ENCODE results near the gene ALLC.

ALLC gene

DNA sequence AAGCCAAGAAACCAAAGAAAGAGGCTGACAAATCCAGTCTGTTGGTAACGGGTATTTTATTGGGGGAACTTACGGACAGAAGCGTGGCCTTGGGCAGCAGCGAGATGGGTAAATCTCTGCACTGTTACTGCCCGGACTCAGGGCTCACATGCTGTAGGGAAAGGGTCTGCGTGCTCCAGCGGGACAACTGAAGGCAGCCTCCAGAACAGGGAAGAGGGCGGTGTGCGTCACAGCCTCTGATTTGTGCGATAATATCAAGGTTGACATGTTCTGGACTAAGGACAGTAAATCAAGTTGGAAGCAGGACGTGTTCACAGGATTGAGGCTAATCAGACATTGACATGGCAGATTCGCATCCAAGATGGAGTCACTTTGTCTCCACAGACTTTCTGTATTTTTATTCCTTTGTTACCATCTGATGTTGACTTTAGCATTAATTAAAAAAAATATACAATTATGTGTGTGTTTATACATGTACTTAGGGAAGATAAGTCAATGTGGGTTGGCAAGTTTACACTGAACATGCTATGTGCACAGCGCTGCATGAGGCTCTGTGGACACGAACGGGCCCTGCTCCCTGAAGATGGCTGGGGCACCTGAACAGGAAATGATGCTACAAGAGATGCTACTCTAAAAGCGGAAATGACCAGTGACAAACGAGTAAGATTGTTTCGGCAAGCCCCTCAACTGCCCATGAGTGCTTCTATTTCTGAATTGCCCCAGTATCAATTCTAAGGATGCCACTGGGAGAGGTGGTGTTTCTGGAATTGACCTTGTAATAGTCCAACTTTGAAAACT, 22.7 kb downstream of the ALLC start:
- DNase-seq, result no peak

DNA sequence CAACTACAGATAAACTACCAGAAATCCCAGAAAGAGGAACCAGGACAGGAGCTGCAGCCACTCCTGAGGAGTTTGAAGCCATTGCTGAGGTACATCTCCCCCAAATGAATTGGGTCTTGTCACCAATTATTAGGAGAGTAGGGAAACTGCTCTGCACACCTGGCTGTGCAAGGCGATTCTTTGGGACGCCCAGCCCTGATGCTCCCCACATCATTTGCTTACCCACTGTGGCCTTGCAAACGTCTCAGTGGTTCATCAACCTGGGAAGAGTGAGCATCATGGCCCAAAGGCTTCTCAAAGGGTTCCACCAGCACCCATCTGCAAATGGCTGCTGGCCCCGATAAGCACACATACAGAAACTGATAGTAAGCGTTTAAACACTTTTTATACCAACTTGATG, 23.6 kb downstream of the ALLC start:
- no peak for DNase-seq

DNA sequence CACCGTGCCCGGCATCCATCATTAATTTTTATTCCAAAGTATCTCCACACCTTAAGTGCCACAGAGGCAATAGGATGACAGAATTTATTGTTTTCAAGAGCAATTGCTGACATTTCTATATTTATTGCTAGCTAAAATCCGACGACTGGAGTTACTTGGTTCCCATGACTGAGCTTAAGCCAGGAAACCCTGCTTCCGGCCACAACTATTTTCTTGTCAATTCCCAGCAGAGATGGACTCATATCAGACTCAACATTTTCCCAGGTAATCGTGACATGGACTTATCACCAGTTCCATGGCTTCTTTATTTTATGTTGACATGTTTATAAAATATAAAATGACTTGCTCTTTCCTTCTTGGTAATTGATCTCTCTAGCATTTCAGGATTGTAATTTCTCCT, 24.8 kb downstream of the ALLC start:
- DNase-seq, result no peak

DNA sequence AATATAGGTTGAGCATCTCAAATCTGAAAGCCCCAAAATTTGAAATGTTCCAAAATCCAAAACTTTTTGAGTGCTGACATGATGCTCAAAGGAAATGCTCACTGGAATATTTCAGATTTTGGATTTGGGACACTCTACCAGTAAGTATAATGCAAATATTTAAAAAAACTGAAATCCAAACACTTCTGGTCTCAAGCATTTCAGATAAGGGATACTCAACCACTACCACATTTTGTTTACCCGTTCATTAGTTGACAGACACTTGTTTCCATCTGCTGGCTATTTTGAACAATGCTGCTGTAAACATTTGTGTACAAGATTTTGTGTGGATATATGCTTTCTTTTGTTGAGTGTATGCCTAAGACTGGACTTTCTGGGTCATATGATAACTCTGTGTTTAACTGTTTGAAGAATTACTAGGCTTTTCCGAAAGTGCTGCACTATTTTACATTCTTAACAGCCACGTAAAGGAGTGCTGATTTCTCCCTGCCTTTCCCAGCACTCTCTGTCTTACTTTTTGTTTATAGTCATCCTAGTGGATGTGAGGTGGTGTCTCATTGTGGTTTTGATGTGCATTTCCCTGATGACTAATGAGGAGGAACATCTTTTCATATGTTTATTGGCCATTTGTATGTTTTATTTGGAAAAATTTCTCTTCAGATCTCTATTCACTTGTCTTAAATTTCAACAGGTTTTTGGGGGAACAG, 25.9 kb downstream of the ALLC start:
- no peak for DNase-seq

DNA sequence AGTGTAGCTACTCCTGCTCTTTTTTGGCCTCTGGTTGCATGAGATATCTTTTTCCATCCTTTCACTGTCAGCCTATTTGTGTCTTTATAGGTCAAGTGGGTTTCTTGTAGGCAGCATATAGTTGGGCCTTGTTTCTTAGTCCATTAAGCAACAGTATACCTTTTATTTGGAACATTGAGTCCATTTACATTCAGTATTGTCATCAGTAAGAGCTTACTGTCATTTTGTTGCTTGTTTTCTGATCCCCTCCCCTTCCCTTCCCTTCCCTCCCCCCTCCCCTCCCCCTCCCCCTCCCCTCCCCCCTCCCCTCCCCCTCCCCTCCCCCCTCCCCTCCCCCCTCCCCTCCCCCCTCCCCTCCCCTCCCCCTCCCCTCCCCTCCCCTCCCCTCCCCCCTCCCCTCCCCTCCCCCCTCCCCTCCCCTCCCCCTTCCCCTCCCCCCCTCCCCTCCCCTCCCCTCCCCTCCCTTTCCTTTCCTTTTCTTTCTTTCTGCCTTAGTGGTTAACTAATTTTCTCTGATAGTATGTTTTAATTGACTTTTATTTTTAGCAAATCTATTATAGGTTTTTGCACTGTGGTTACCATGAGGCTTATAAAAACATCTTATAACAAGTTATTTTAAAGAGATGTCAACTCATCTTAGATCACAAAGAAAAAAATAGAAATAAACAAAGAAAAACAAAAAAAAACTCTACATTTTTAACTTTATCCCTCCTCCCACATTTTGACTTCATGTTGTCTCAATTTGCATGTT, 32.2 kb downstream of the ALLC start:
- no peak for DNase-seq

DNA sequence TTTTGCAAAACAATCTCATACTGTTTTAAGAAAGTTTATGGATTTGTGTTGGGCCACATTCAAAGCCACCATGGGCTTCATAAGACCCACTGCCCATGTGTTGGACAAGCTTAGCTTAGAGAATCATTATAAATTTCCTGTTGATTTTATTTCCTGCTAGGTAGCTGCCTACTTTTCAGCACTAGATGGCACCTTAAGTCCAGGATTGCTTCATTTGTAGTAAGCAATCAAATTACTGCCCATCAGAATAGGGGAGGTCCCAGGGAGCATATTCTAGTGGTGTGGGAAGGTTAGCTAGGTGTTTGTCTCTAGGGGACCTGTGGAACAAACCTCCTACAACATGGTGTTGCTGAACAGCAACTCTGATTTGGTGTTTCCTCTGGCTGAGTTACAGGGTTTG, 34.4 kb downstream of the ALLC start:
- DNase-seq, result no peak

DNA sequence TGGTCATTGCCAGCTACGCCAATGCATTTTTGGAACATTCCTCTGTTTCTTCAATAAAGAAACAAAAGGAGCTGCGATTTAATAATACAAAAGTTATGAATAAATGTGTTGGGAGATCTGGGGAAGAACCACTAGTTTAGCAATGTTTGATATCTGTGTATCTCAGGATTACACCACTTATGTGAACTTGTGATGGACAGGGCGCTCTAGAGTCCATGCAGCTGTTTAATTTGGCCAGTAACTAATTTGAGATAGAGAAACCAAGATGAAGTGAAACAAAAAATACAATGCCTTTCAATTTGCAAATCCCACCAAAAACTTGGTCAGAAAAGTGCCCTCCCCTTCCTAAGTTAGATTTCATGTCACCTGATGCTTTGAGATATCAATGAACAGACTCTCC, 38.5 kb downstream of the ALLC start:
- no peak for DNase-seq

DNA sequence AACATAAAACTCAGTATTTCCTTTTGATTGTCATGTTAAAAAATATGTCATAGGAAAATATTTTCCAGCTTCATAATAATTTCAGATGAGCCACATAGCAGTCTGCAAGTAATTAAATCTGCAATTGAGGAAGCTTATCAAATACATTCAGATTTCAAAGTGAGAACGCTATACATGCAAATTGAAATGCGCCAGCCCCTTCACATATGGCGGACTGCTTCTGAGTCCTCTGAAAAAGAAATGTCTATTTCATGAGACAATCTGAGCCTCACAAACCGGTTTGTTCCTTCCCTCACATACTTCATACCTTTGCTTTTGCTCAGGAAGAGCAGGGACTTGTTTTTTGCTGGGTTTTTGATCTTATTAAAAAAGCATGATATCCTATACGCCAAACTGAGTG, 43.1 kb downstream of the ALLC start:
- no peak for DNase-seq

DNA sequence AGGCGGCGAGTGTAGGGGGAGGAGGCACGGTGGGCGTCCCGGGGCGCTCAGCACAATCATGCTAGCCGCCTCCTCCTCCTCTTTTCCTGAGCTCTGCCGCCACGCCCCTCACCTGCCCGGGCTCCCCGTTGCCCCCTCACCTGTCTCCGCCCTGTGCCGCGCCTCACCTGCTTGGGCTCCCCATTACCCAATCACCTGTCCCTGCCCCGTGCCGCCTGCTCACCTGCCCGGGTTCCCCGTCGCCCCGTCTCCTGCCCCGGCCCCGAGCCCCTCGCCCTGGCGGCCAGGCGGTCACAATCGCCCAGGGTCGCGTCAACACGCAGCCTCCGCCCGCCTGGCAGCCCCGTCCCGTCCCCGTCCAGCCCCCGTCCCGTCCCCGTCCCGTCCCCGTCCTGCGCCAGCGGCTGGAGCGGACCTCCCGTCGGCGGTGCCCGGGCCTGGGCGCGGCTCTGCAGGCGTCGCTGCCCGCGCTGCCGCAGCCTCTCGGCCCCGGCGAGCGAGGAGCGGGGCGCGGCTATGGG, 45.3 kb downstream of the ALLC start, which contains the start of gene DCDC2C:
DCDC2C (plus strand) TSS at position 340 of the 521 bp plus-strand sequence; CDS start at position 517, 177 bp downstream.
- DNase-seq, result no peak

DNA sequence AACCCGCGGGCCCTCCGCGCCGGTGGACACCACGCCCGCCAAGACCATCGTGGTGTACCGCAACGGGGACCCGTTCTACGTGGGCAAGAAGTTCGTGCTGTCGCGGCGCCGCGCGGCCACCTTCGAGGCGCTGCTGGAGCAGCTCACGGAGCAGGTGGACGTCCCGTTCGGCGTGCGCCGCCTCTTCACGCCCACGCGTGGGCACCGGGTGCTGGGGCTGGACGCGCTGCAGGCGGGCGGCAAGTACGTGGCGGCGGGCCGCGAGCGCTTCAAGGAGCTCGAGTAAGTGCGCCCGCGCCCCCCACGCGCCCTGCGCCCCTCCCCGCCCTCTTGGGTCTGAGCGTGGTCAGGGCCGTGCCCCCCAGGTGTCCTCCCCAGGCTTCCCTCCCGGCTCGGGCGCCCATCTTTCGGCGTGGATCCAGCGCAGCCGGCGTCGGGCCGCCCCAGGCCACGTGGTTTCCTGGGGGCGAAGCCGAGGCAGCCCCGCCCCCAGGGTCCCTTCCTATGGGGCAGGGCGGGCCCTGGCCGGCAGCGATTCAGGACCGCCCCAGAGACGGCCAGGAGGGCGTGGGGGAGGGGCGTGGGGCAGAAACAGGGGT, 45.9 kb downstream of the ALLC start:
- DNase-seq, result no peak

DNA sequence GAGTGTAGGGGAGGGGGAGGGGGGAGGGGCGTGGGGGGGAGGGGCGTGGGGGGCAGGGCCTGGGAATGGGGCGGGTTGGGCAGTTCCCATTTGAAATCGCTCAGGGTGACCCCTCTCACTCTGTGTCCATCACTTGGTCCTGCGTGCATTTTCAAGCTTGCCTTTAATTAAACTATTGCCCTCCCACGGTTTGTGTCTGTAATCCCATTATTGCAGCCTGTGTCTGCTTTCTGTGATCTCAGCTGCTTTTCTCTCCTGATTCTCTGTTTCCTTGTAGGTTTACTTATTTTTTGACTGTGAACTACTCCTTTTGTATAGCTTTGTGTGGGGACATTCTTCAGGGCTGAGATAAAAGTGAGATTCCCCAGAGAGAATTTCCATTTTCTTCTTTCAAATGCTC, 46.7 kb downstream of the ALLC start:
- no peak for DNase-seq

DNA sequence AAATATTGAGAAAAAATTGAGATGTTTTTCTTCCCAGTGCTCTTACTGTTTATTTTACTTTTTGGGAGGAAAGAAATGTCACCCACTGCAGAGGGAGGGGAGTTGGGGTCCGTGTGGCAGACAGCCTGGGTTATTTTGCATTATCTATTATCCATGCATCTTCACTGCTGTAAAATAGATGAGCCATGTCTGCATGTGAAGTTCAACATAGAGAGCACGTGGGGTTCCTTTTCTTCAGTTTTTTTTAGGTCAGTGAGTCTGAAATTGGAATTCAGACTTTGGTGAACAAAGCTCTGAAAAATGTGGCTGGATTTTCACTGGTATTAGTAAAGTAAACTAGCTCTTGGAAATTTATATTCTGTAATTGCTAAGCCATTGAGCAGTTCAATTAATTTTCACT, 47.8 kb downstream of the ALLC start:
- no peak for DNase-seq

DNA sequence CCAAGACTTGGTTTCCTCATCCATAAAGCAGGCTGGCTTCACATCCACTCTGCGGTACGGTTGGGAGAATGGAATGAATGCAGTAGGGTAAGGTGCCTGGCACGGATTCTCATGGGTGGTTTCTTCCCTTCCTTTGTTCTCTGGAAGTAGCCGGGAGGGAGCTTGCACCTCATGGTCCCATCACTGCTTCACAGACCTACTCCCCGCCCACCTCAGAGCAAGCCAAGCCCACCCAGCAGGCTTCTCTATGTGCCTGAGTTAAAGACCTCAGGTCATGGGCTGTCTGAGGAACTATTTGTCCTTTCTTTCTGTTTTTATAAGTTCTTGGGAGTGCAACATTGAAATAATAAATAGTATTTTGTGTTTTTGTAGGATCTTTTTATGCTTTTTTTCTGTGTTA, 48.9 kb downstream of the ALLC start:
- DNase-seq, result no peak

DNA sequence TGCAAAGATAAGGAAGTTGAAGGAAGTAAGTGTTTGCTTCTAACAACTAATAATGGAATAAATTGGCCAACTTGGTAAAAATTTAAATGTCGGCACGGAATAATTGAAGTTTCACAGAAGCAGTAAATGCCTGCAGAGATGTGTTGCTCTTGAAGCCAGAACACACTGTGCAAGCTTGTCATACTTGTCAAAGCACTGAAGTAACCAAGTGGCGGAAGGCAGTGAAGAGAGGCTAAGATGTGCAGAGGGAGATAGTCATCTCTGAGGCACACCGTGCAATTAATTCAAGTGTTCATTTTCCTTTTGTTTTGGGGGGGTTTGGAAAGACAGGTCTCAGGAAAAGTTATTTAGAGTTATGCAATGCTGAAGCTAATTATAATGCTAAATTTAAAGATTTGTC, 50.6 kb downstream of the ALLC start:
- DNase-seq, result no peak

DNA sequence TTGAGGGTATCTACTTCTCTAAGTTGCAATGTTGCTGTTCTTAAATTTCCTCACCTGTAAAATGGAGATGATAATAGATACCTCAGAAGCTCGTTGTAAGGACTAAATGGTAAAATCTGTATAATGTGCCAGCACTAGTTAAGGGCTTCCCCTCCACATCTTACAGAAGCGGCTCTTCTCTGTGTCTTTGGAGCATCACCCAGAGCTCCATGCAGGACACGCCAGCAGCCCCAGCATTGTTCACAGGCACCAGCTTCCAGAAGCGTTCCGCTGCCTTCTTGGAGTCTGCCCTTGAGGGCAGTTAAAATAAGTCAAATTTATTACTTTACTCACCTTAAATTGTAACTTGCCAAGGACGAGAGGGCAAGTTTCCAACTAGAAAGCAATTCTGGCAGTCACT, 51.2 kb downstream of the ALLC start:
- DNase-seq, result no peak

DNA sequence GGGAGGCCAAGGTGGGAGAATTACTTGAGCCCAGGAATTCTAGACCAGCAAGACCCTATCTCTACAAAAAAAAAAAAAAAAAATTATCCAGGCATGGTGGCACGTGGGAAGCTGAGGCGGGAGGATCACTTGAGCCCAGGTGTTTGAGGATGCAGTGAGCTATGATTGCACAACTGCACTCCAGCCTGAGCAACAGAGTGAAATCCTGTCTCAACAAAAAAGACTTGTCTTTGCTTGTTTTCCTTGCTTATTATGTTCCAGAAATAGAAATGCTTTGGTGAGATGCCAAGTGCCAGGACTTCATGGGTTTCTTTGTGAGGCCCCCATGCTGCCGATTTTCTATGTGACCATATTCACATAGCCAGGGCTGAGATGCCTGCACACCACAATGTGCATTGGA, 54.4 kb downstream of the ALLC start:
- DNase-seq, result no peak

DNA sequence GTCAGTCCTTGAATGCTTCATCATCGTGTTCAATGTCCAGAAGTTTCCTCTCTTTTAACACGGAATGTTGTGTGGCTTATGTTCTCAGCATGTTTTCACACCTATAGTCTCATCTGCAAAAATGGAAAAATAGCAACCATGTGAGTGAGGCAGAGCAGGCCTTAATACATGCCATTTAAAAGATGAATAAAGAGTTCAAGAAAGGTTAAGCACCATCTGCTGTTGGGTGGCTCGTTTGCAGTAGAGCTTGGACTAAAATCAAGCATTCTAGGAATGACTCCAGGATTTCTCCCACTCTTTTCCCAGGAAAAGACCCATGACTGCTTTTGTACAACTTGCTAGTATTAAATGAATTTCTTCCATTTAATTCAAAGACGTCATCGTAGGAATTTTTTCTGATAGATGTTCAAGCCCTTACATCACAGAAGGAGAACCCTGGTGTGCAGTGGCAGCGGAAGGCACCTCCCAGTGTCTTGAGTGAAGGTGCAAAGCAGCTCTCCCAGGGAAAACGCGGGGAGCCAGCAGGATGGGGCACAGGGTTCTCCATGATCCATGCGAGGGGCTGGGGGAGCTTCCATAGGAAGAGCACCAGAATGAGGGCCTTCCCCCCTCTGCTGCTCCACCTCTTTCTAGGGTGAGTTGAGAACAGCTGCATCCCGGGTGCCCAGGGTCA, 55.0 kb downstream of the ALLC start:
- DNase-seq, result no peak

DNA sequence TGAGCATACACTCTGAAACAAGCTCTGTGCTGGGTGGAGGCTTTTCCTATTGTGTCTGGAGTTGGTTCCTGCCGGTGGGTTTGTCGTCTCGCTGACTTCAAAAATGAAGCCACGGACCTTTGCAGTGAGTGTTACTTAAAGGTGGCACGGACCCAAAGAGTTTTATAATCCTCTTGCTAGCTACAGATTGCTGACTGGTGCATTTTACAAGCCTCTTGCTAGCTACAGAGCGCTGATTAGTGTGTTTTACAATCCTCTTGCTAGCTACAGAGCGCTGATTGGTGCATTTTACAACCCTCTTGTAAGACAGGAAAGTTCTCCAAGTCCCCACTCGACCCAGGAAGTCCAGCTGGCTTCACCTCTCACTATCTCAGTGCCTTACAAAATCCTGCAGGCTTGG, 60.7 kb downstream of the ALLC start:
- no peak for DNase-seq

DNA sequence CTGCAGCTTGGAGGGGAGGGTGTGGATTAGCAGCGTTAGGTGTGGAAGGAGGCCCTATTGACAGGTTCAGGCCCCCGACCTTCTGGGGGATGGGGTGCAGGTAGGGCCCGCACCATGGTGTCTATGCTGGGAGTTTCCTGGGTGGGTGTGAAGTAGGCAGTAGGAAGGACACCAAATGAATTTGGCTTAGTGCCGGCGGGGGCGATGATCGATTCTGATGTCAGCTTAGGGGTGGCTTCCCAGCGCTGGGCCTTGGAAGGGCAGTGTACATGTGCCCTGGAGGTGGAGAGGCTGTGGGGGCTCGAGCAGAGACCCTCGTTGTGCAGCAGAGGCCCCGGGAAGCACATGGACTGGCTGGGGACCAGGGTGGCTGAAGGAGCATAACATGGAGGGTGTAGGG, 67.0 kb downstream of the ALLC start:
- DNase-seq, result no peak

DNA sequence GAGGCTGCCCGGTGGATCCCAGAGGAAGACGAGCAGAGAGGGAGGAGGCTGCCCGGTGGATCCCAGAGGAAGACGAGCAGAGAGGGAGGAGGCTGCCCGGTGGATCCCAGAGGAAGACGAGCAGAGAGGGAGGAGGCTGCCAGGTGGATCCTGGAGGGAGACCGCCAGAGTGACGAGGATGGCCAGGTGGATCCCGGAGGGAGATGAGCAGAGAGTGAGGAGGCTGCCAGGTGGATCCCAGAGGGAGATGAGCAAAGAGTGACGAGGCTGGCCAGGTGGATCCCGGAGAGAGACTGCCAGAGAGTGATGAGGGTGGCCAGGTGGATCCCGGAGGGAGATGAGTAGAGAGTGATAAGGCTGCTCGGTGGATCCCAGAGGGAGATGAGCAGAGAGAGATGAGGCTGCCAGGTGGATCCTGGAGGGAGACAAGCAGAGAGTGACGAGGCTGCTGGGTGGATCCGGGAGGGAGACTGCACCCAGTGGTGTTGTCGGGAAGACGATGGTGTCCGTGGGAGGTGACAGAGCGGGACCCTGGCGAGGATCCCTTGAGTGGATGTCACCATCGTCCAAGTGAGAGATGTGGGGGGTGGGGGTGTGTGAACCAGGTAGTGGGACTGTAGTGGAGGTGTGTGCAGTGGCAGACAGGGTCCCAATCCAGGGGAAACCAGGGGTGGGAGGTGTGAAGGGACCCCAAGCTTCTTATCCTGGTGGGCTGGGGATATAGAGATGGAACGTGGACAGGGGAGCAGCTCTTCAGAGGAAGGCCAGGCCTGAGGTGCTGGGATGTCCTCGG, 67.7 kb downstream of the ALLC start:
- DNase-seq, result no peak

DNA sequence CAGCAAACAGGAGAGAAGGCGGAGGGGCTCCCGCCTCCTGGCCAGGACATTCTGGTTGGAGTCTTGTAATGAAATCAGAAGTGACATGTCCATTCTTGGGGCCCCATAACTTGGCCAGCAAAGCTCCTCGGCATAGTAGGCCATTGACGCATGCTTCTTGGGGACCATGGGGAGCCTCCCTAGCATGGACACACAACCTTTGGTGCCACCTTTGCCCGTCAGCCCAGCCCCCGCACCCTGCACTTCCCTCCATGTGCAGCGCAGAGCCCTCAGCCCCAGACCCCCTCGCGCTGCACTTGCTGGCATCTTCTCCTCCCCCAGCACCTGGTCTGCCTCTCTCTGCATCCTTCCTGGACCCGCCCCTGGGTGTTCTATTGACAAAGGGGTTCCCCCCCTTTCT, 68.5 kb downstream of the ALLC start:
- no peak for DNase-seq

Data from suppressor macrophage treated with lipopolysaccharide for 4 hours (primary cell).